CD4-positive, alpha-beta T cell treated with Interleukin-1 beta for 1 hour (primary cell): ENCODE results near the gene HAL.
"Not testable (repeated sequence)": the region's sequence is repeated elsewhere in the genome, so short reads cannot be mapped to it uniquely, and the experiment has no call there.

Experiments
- DNase-seq, 2 donors: peaks; one replicate each; pipeline ENCODE4 v3.0.0-alpha.2; 2020 to 2022

Gene HAL

GRCh38 chr12:95976416-95976832 is 19.7 kb downstream of the HAL start:
- DNase-seq = no peak

- DNase-seq = no peak
Measured at GRCh38 chr12:95975491-95975890, 20.7 kb downstream of the HAL start.

GRCh38 chr12:95974358-95974757 is 21.8 kb downstream of the HAL start:
- no peak for DNase-seq

GRCh38 chr12:95972832-95973456 is 23.2 kb downstream of the HAL start:
- no peak for DNase-seq

GRCh38 chr12:95970905-95971304 is 25.2 kb downstream of the HAL start:
- DNase-seq = no peak

GRCh38 chr12:95969116-95969515 is 27.0 kb downstream of the HAL start:
- not testable (repeated sequence) for DNase-seq

GRCh38 chr12:95967301-95967700 is 28.8 kb downstream of the HAL start:
- no peak for DNase-seq

GRCh38 chr12:95966287-95966870 is 29.8 kb downstream of the HAL start:
- DNase-seq = no peak

- DNase-seq = no peak
Measured at GRCh38 chr12:95963096-95963495, 33.0 kb downstream of the HAL start.

GRCh38 chr12:95962222-95962621 is 33.9 kb downstream of the HAL start:
- no peak for DNase-seq

GRCh38 chr12:95960241-95960640 is 35.9 kb downstream of the HAL start:
- no peak for DNase-seq

- no peak for DNase-seq
Measured at GRCh38 chr12:95959107-95959506, 37.0 kb downstream of the HAL start.

GRCh38 chr12:95956557-95957145 is 39.5 kb downstream of the HAL start:
- no peak for DNase-seq

GRCh38 chr12:95955549-95956159 is 40.5 kb downstream of the HAL start:
- DNase-seq = no peak

GRCh38 chr12:95953000-95953399 is 43.1 kb downstream of the HAL start:
- DNase-seq = no peak

GRCh38 chr12:95951515-95951914 is 44.6 kb downstream of the HAL start:
- DNase-seq = no peak

- DNase-seq = no peak
Measured at GRCh38 chr12:95949477-95950206, 46.5 kb downstream of the HAL start.

GRCh38 chr12:95944108-95944704 is 51.9 kb downstream of the HAL start:
- DNase-seq = no peak

- peak; percentile 51 to 60 for DNase-seq
Measured at GRCh38 chr12:95943330-95943842, 52.8 kb downstream of the HAL start, which contains the start of gene AMDHD1. AMDHD1 (plus strand) TSS chr12:95943331; CDS start chr12:95943399, 68 bp downstream.

GRCh38 chr12:95942524-95943329 is 53.4 kb downstream of the HAL start, which contains the start of gene CCDC38:
CCDC38 (minus strand) TSS chr12:95942614; CDS start chr12:95936509, 6,105 bp downstream.
- DNase-seq = peak; percentile 83 to 84

GRCh38 chr12:95942101-95942523 is 54.0 kb downstream of the HAL start:
- DNase-seq = peak in 1 of 2 donors; percentile 10

GRCh38 chr12:95940514-95940913 is 55.6 kb downstream of the HAL start:
- DNase-seq = no peak
